Peyer's patch (tissue), 4 donors: ENCODE measurements around the gene PRLH.

Source experiments
- CTCF ChIP-seq, 6 experiments: fragments of 450-650 bp in 4 of 6; fragments of 200-600 bp in 2 of 6; sonication (generic) in 1 of 6; IDR thresholded peaks; one replicate each; pipeline ENCODE4 v1.5.1; 2017 to 2019; ENCODE audit warnings: antibody characterized with exemption in 6 of 6, mild to moderate bottlenecking in 3 of 6, moderate library complexity in 1 of 6
- POLR2A ChIP-seq, 2 donors: fragments of 450-650 bp; IDR thresholded peaks; one replicate each; pipeline ENCODE4 v1.5.1; 2017; ENCODE audit warnings: antibody characterized with exemption in 2 of 2, mild to moderate bottlenecking in 2 of 2, moderate library complexity in 2 of 2

- no peak for TF ChIP-seq CTCF (IDR thresholded peaks at IDR 0.05)
- no peak for TF ChIP-seq POLR2A (IDR thresholded peaks at IDR 0.05)
Measured at GRCh38 chr2:237581326-237581725, 15.0 kb downstream of the PRLH start.
